H9 (cell line): ENCODE results near the gene GAK. TPM values are rescaled to one million over a fixed set of nuclear protein-coding genes. Genes with fewer than 3 reads are reported as not detected.

Source experiments
- DNase-seq: peaks from one replicate; pipeline ENCODE4 v3.0.0-alpha.2; 2017
- H2AFZ ChIP-seq: one replicate; pipeline ENCODE4 v1.6.1; 2013; ENCODE audit warnings: mild to moderate bottlenecking, low read length, control low read depth, moderate library complexity
- H2AK5ac ChIP-seq: 2 replicates; pipeline ENCODE4 v1.6.1; 2013; ENCODE audit warnings: low read length, control low read depth, mixed read lengths; ENCODE audit not compliant: insufficient read length
- H2BK120ac ChIP-seq: one replicate; pipeline ENCODE4 v1.6.1; 2013; ENCODE audit warnings: low read depth, mild to moderate bottlenecking, low read length, control low read depth, inconsistent platforms; ENCODE audit not compliant: poor library complexity, severe bottlenecking
- H2BK12ac ChIP-seq: 2 replicates; pipeline ENCODE4 v1.6.1; 2013; ENCODE audit warnings: low read length, control low read depth, mixed read lengths, low read depth; ENCODE audit not compliant: insufficient read length
- H2BK15ac ChIP-seq: 2 replicates; pipeline ENCODE4 v1.6.1; 2013; ENCODE audit warnings: low read depth, low read length, control low read depth
- H2BK20ac ChIP-seq: one replicate; pipeline ENCODE4 v1.6.1; 2013; ENCODE audit warnings: low read depth, mild to moderate bottlenecking, low read length, control low read depth, inconsistent platforms; ENCODE audit not compliant: poor library complexity, severe bottlenecking
- H2BK5ac ChIP-seq: 2 replicates; pipeline ENCODE4 v1.6.1; 2013; ENCODE audit warnings: low read length, control low read depth, mixed read lengths; ENCODE audit not compliant: insufficient read length
- H3K14ac ChIP-seq: 2 replicates; pipeline ENCODE4 v1.6.1; 2013; ENCODE audit warnings: low read length, control low read depth; ENCODE audit not compliant: insufficient read depth
- H3K18ac ChIP-seq: 2 replicates; pipeline ENCODE4 v1.6.1; 2013; ENCODE audit warnings: low read depth, mild to moderate bottlenecking, mixed read lengths, low read length, control low read depth; ENCODE audit not compliant: insufficient read length
- H3K23ac ChIP-seq: 2 replicates; pipeline ENCODE4 v1.6.1; 2013; ENCODE audit warnings: low read length, control low read depth, mixed read lengths, low read depth; ENCODE audit not compliant: insufficient read length
- H3K23me2 ChIP-seq: 2 replicates; pipeline ENCODE4 v1.6.1; 2013; ENCODE audit warnings: low read depth, mild to moderate bottlenecking, mixed read lengths, low read length, control low read depth; ENCODE audit not compliant: insufficient read length, poor library complexity, severe bottlenecking
- H3K27ac ChIP-seq: 2 replicates; pipeline ENCODE4 v1.5.1; 2013; ENCODE audit warnings: low read length, control low read depth, mixed read lengths, low read depth; ENCODE audit not compliant: insufficient read length
- H3K27me3 ChIP-seq: 2 replicates; pipeline ENCODE4 v1.6.1; 2013; ENCODE audit warnings: low read length, control low read depth, inconsistent platforms; ENCODE audit not compliant: insufficient read depth
- H3K4ac ChIP-seq: 2 replicates; pipeline ENCODE4 v1.6.1; 2013; ENCODE audit warnings: low read depth, mild to moderate bottlenecking, control low read depth, inconsistent platforms, low read length, moderate library complexity
- H3K4me1 ChIP-seq: 2 replicates; pipeline ENCODE4 v1.6.1; 2013; ENCODE audit warnings: low read length, control low read depth, inconsistent platforms; ENCODE audit not compliant: insufficient read depth
- H3K4me2 ChIP-seq: 2 replicates; pipeline ENCODE4 v1.6.1; 2013; ENCODE audit warnings: low read length, control low read depth, mixed read lengths; ENCODE audit not compliant: insufficient read length, insufficient read depth
- H3K56ac ChIP-seq: 2 replicates; pipeline ENCODE4 v1.6.1; 2013; ENCODE audit warnings: low read depth, mild to moderate bottlenecking, mixed read lengths, low read length, control low read depth; ENCODE audit not compliant: insufficient read length
- H3K79me1 ChIP-seq: 2 replicates; pipeline ENCODE4 v1.6.1; 2013; ENCODE audit warnings: low read depth, mild to moderate bottlenecking, moderate library complexity, low read length, control low read depth, inconsistent platforms; ENCODE audit not compliant: insufficient read depth, poor library complexity, severe bottlenecking
- H3K79me2 ChIP-seq: 2 replicates; pipeline ENCODE4 v1.6.1; 2013; ENCODE audit warnings: low read length, control low read depth, inconsistent platforms; ENCODE audit not compliant: insufficient read depth
- H3K9ac ChIP-seq: 2 replicates; pipeline ENCODE4 v1.6.1; 2013; ENCODE audit warnings: low read length, control low read depth, mixed read lengths; ENCODE audit not compliant: insufficient read length; ENCODE audit errors: extremely low read depth
- H3K9me3 ChIP-seq: one replicate; pipeline ENCODE4 v1.6.1; 2013; ENCODE audit warnings: low read depth, low read length, inconsistent platforms; ENCODE audit not compliant: control insufficient read depth
- H3T11ph ChIP-seq: one replicate; pipeline ENCODE4 v1.6.1; 2013; ENCODE audit warnings: mild to moderate bottlenecking, low read length, control low read depth, inconsistent platforms
- H4K20me1 ChIP-seq: one replicate; pipeline ENCODE4 v1.6.1; 2013; ENCODE audit not compliant: control insufficient read depth, insufficient read length, insufficient read depth
- H4K5ac ChIP-seq: 2 replicates; pipeline ENCODE4 v1.6.1; 2013; ENCODE audit warnings: low read depth, mild to moderate bottlenecking, mixed read lengths, low read length, control low read depth; ENCODE audit not compliant: insufficient read length
- H4K8ac ChIP-seq: replicated peaks from 2 replicates; pipeline ENCODE4 v1.6.1; 2013; ENCODE audit warnings: low read length, control low read depth, mixed read lengths, low read depth; ENCODE audit not compliant: insufficient read length
- H4K91ac ChIP-seq: 2 replicates; pipeline ENCODE4 v1.6.1; 2013; ENCODE audit warnings: low read depth, mild to moderate bottlenecking, moderate library complexity, mixed read lengths, low read length, control low read depth; ENCODE audit not compliant: insufficient read length
- H3K27ac Mint-ChIP-seq, 3 experiments: 2 replicates in 2 of 3; 3 replicates in 1 of 3; pipeline ENCODE4 v1.8.0; 2020 to 2021; ENCODE audit warnings: mixed read lengths in 3 of 3, mild to moderate bottlenecking in 1 of 3, moderate library complexity in 1 of 3
- H3K27me3 Mint-ChIP-seq: 2 replicates; pipeline ENCODE4 v1.8.0; 2021; ENCODE audit warnings: low read depth, mild to moderate bottlenecking, moderate library complexity, mixed read lengths
- H3K36me3 Mint-ChIP-seq, 3 experiments: 2 replicates in 2 of 3; 3 replicates in 1 of 3; pipeline ENCODE4 v1.8.0; 2020 to 2021; ENCODE audit warnings: low read depth in 3 of 3, mixed read lengths in 3 of 3; ENCODE audit not compliant: insufficient read depth in 1 of 3
- H3K4me1 Mint-ChIP-seq, 2 experiments: 2 replicates each; pipeline ENCODE4 v1.8.0; 2020; ENCODE audit warnings: mixed read lengths in 2 of 2
- H3K4me3 Mint-ChIP-seq, 2 experiments: 2 replicates in 1 of 2; 3 replicates in 1 of 2; pipeline ENCODE4 v1.8.0; 2020 to 2021; ENCODE audit warnings: mild to moderate bottlenecking in 2 of 2, mixed read lengths in 2 of 2, moderate library complexity in 1 of 2
- H3K9me3 Mint-ChIP-seq, 2 experiments: 2 replicates in 1 of 2; 3 replicates in 1 of 2; pipeline ENCODE4 v1.8.0; 2020; ENCODE audit warnings: mild to moderate bottlenecking in 2 of 2, mixed read lengths in 2 of 2, moderate library complexity in 1 of 2
- CTCF ChIP-seq: fragments of 200-600 bp; sonication (generic); conservative IDR thresholded peaks from 3 replicates; pipeline ENCODE4 v1.8.0; 2021; ENCODE audit warnings: antibody characterized with exemption, mild to moderate bottlenecking
- WGBS: extraction: QIAGEN DNeasy Blood & Tissue Kit; methylation state at CpG from one replicate; pipeline ENCODE4 v1.1.7; 2013; ENCODE audit warnings: missing lambda C conversion rate, low lambda C conversion rate, mixed read lengths; ENCODE audit not compliant: insufficient read length; ENCODE audit errors: extremely low coverage; 5-methylcytosine and 5-hydroxymethylcytosine counted together
- total RNA-seq: library from RNA; stranded (reverse); gene quantifications from 2 replicates; pipeline ENCODE4 v1.2.1, GENCODE V29; 2021

The GAK gene
- total RNA-seq, 1 experiment from 2014 or later = 80.7 TPM

GRCh38 chr4:893995-894705 lies 38.0 kb downstream of the GAK start:
- Histone ChIP-seq H3K4me1 (no peaks in the 10 kb centered on the region), H3K56ac (no peak overlapping the region), H2BK15ac (no peak overlapping the region), H2BK120ac (no peak overlapping the region), H4K8ac (no peak overlapping the region), H2BK12ac (no peak overlapping the region), H3K9me3 (no peaks in the 10 kb centered on the region), H2AFZ (no peak overlapping the region), H4K5ac (no peak overlapping the region), H2BK20ac (no peak overlapping the region), H3K4me2 (no peak overlapping the region), H4K91ac (no peak overlapping the region), H3K79me2 (no peaks in the 10 kb centered on the region), H3K23ac (no peak overlapping the region), H3K79me1 (no peaks in the 10 kb centered on the region), H4K20me1 (no peaks in the 10 kb centered on the region), H2BK5ac (no peak overlapping the region), H3K9ac (no peak overlapping the region), H2AK5ac (no peak overlapping the region), H3K14ac (no peak overlapping the region), H3T11ph (no peak overlapping the region), H3K18ac (no peak overlapping the region), H3K23me2 (no peaks in the 10 kb centered on the region), H3K27me3 (no peaks in the 10 kb centered on the region), H3K27ac (no peak overlapping the region), H3K4ac (no peak overlapping the region)
- Mint-ChIP-seq H3K4me3 (no peak overlapping the region), H3K4me1 (no peaks in the 10 kb centered on the region), H3K9me3 (no peaks in the 10 kb centered on the region), H3K27me3 (no peaks in the 10 kb centered on the region), H3K36me3 (peaks cover 0 to 32% (median 16%) of the 10 kb centered on the region in 3 experiments; a peak in 4 of 7 replicates), H3K27ac (no peak overlapping the region; a peak in 1 of 7 replicates)
- TF ChIP-seq CTCF = no peak
- WGBS = no CpG with 5 or more reads among the region's 40 CpGs
- no peak for DNase-seq
